HG03280 (cell line): ENCODE data around the gene RFPL1.
"Not testable (repeated sequence)": the region's sequence is repeated elsewhere in the genome, so short reads cannot be mapped to it uniquely, and the experiment has no call there.

ENCODE experiments used
- ATAC-seq: cut with Tn5 transposase; IDR thresholded peaks from one replicate; pipeline ENCODE4 v1.9.1; 2021; ENCODE audit warnings: mild to moderate bottlenecking, moderate library complexity; ENCODE audit not compliant: unreplicated experiment

The RFPL1 gene

DNA sequence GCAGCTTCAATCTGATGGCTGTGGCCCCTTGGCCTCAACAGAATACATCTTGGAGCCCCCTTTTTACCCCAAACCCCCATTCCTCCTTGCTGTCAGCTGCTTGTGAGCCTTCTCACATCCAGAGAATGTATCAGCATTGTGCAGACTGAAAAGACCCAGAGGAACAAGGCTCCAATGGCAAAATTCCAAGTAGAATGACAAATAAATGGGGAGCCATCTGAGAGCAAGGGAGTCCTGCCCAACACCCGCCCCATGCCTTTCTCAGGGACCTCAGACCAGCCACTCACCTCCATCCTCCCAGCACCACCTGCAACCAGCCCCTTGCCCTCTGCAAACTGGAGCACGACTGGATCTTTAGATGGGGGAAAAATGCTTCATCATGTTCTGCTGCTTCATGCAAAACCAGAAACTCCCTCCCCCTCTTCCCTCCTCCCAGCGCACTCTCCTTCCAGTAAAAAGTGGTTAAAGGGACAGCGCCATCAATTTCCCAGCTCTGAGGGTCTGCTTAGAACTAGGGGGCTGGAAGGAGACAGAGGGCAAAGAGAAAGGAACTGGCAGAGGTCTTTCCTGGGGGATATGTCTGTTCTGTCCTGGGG is 39.4 kb downstream of the RFPL1 start:
- ATAC-seq, result no peak

DNA sequence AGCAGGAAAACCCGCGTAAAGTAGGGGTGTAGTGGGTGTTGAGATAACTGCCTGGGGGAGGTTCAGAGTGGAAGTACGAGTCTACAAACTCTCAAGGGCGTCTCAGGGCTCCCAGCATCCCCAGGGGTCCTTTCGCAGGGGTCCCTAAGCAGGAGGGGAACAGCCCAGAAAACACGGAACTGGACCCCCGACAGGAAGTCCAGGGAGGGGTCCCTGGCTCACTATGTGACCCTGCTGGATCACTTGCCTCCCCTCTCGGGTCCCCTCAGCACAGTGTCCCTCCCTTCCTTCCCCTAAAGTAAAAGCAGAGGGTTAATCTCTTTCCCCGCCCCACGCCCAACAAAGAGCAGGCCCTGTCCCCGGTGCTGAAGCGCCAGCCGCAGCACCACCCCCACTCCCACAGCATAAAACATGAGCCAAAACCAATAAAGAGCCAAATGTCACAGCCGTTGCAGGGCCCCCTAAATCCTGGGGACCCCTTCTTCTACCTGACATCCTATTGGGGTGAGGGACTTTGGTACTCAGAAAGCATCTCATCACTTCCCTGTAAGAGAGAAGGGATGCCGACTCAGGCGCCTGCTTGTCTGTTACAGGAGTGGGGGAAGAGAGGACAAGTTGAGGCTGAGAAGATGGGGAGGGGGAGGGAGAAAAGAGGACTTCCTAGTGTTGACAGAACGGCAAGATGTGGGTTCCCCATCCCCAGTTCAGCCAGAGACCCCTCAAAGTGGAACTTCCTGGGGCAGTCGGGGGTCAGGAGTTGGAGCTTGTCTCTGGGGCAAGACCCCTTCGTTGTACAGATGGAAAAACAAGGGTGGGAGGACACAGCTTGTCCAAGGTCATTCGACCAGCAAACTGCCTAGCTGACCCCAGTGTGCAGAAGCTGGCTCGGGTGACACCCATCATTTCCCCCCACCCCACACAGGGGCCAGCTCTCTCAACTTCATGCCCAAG is 40.2 kb downstream of the RFPL1 start:
- no peak for ATAC-seq

DNA sequence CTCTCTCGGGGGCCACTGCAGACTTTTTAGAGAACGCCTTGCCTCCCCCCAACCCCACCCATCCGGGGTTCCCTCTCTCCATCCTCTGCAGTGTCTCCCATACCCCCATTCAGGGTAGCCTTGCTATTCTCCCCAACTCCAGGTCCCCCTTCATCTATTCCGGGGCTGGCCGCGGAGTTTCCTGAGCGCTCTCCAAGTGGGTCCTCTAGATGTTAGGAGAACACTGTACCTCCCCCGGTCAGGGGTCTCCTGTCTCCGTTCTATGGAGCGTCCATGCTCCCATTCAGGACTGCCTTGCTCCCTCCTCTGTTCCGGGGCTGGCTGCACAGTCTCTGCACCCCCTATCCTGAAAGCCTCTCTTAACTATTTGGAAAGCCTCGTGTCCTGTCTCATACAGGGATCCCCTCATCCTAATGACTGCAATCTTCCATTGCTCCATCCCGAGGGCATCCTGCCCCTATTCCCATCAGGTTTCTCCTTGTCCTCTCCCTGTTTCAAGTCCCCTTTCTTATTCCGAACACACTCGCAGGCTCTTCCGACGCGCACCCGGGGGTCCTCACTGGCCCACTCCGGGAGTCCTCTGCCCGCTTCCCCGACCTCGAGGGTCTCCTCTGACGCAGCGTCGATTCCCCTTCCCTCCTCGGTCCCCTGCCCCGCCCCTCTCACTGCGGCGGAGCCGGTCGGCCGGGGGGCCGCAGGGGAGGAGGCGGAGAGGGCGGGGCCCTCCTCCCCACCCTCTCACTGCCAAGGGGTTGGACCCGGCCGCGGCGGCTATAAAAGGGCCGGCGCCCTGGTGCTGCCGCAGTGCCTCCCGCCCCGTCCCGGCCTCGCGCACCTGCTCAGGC is 41.3 kb downstream of the RFPL1 start, which contains the start of gene NEFH:
TSS of gene NEFH (plus strand) at position 802 of the 845 bp plus-strand sequence. CDS start 45 bp downstream, outside the sequence.
- no peak for ATAC-seq

DNA sequence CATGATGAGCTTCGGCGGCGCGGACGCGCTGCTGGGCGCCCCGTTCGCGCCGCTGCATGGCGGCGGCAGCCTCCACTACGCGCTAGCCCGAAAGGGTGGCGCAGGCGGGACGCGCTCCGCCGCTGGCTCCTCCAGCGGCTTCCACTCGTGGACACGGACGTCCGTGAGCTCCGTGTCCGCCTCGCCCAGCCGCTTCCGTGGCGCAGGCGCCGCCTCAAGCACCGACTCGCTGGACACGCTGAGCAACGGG is 41.8 kb downstream of the RFPL1 start:
- no peak for ATAC-seq

DNA sequence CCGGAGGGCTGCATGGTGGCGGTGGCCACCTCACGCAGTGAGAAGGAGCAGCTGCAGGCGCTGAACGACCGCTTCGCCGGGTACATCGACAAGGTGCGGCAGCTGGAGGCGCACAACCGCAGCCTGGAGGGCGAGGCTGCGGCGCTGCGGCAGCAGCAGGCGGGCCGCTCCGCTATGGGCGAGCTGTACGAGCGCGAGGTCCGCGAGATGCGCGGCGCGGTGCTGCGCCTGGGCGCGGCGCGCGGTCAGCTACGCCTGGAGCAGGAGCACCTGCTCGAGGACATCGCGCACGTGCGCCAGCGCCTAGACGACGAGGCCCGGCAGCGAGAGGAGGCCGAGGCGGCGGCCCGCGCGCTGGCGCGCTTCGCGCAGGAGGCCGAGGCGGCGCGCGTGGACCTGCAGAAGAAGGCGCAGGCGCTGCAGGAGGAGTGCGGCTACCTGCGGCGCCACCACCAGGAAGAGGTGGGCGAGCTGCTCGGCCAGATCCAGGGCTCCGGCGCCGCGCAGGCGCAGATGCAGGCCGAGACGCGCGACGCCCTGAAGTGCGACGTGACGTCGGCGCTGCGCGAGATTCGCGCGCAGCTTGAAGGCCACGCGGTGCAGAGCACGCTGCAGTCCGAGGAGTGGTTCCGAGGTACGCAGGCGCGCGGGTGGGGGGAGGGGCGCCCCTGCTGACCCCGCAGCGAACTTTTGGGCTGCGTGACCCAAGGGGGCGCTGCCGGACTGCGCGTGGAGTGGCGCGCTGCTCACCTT is 42.3 kb downstream of the RFPL1 start:
- ATAC-seq, result no peak

DNA sequence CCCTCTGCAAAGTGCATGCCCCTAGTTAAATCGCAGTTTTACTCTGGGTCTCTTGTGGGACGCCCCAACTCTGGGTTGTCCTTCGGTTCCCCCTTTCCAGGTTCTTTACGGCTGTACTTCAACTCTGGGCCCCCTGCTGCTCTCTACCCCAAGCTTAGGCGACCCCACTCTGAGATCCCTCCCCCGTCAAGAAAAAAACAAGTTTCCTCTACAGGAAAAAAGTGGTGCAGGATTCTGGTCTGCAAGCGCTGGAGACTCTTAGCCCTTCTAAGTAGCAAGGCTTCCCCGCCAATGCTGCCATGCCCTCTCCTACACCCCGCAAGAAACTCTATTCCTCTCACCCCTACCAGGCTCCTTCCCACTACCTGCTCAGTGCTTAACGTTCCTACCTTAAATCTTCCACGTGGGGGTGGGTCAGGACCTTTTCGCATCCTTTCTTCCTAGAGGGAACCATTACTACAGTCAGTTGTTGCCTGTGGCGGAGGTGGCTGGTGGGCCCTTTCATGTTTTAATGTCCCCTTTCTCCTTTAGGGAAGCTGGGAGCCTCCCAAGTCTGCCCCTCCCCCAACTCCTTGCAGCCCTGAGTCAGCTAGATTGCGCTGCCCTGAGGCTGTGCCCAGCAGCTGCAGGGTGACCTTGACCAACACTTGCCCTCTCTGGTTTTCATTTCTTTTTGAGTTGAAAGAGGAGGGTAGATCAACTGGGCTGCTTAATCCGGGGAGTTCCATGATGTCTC is 43.0 kb downstream of the RFPL1 start:
- no peak for ATAC-seq

DNA sequence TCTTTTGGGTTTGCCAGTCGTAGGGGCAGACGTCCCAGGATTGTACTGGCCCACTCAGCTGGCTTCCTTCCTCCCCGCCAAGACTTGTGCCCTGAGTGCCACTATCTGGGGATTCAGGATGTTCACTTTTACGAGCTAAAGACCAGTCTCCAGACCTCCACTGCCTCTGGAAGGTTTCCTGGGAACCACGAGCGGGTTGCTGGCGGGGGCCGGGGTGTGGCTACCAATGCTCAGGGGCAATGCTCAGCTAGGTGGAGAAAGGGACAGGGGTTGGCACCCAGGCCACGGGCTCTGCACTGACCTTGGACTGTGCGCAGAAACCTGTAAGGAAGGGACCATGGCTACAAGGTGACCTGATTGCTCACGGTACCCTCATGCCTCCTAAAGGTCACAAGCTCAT is 43.9 kb downstream of the RFPL1 start:
- ATAC-seq, result no peak

DNA sequence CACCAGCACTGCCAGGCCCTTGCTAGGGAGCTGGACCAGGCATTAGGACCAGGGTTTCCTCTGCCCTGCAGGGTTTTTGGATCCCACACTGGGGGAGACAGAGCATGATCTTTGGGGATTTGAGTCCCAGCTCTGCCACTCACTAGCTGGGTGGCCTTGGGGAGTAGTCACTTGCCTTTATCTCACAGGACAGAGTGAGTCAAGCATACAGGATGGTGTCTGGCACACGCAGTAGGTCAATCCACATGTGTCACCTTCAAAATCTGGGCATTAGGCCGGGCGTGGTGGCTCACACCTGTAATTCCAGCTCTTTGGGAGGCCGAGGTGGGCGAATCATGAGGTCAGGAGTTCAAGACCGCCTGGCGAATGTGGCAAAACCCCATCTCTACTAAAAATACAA is 44.3 kb downstream of the RFPL1 start:
- ATAC-seq, result no peak

DNA sequence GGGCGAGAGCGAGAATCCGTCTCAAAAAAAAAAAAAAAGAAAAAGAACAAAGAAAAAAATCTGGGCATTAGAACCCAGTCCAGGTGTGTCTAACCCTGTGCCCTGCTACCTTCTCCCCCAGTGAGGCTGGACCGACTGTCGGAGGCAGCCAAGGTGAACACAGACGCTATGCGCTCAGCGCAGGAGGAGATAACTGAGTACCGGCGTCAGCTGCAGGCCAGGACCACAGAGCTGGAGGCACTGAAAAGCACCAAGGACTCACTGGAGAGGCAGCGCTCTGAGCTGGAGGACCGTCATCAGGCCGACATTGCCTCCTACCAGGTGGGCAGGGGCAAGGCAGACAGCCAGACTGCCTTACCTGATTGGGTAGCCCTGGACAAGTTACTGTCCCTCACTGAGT is 44.9 kb downstream of the RFPL1 start:
- no peak for ATAC-seq

DNA sequence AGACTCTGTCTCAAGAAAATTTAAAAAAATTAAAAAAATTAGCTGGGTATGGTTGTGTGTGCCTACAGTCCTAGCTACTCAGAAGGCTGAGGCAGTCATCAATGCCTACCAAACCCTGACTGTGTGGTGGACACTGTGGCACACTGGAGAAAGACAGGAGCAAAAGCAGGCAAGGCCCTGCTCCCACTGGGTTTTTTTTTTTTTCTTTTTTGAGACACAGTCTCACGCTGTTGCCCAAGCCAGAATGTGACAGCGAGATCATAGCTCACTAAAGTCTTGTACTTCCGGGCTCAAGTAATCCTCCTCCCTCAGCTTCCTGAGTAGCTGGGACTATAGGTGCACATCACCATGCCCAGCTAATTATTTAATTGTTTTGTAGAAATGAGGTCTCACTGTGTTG is 46.3 kb downstream of the RFPL1 start:
- ATAC-seq, result no peak

DNA sequence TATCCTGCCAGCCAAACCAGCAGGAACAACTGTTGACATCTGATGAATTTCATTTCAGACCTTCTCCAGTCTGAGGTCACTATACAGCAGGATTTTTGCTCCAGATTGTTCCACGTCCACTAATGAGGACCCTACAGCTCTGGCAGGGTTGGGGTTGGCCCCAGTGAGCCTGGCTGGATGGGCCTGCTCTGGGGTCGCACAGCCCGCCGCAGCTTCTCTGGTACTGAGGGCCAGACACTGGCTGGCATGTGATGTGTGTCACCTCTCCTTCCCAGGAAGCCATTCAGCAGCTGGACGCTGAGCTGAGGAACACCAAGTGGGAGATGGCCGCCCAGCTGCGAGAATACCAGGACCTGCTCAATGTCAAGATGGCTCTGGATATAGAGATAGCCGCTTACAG is 47.1 kb downstream of the RFPL1 start:
- no peak for ATAC-seq

DNA sequence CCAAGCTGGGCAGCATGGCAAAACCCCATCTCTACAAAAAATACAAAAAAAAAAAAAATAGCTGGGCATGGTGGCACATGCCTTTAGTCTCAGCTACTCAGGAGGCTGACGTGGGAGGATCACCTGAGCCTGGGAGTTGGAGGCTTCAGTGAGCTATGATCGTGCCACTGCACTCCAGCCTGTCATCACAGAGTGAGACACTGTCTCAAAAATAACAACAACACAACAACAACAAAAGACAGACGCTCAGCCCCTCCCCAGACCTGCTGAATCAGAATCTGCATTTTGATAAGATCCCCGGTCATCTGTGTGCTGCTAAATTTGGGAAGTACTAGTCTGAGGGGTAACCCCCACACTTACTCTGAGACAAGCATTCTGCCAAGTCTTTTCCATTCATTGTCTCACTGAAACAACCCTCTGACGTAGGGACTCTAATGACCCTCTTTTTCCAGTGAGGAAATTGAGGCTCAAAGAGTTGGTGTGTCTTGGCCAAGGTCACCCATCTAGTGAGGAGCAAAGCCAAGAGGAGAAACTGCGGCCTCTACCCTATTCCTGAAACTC is 49.1 kb downstream of the RFPL1 start:
- no peak for ATAC-seq

DNA sequence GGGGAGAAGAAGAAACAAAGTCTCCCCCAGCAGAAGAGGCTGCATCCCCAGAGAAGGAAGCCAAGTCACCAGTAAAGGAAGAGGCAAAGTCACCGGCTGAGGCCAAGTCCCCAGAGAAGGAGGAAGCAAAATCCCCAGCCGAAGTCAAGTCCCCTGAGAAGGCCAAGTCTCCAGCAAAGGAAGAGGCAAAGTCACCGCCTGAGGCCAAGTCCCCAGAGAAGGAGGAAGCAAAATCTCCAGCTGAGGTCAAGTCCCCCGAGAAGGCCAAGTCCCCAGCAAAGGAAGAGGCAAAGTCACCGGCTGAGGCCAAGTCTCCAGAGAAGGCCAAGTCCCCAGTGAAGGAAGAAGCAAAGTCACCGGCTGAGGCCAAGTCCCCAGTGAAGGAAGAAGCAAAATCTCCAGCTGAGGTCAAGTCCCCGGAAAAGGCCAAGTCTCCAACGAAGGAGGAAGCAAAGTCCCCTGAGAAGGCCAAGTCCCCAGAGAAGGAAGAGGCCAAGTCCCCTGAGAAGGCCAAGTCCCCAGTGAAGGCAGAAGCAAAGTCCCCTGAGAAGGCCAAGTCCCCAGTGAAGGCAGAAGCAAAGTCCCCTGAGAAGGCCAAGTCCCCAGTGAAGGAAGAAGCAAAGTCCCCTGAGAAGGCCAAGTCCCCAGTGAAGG is 50.9 kb downstream of the RFPL1 start:
- not testable (repeated sequence) for ATAC-seq

DNA sequence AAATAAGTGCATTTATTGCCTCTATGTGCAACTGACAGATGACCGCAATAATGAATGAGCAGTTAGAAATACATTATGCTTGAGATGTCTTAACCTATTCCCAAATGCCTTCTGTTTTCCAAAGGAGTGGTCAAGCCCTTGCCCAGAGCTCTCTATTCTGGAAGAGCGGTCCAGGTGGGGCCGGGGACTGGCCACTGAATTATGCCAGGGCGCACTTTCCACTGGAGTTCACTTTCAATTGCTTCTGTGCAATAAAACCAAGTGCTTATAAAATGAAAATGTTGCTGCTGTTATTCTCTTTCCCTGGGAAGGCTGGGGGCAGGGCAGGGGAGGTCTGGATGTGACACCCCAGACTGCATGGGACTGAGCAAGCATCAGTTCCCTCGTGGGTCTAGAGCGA is 52.6 kb downstream of the RFPL1 start:
- no peak for ATAC-seq
